HEK293 (cell line): Measurements from ENCODE around the gene NOBOX.
A peak's percentile ranks its signal among the peaks of the same experiment; 100 is the strongest.

Source experiments
- CTCF ChIA-PET: fragments of 350-600 bp; formaldehyde crosslinking; extraction: SDS; loops from one replicate; lab custom pipeline; 2021; ENCODE audit warnings: antibody characterized with exemption; lab: Yijun Ruan, JAX
- POLR2A ChIA-PET: fragments of 300-600 bp; formaldehyde crosslinking; extraction: SDS; loops from one replicate; lab custom pipeline; 2020; ENCODE audit warnings: antibody characterized with exemption, inconsistent platforms; lab: Yijun Ruan, JAX
- H3K27ac ChIP-seq: fragments of 200-500 bp; sonication (Bioruptor generic); 2 replicates; pipeline ENCODE4 v1.5.1; 2014; ENCODE audit warnings: low read depth, low read length, control low read depth, inconsistent platforms; ENCODE audit errors: extremely low read depth
- H3K36me3 ChIP-seq, 2 experiments: fragments of 200-500 bp in 1 of 2; sonication (Bioruptor generic) in 1 of 2; 1 replicate in 1 of 2; 2 replicates in 1 of 2; pipeline ENCODE4 v1.5.1; 2014 to 2017; ENCODE audit warnings: inconsistent platforms in 2 of 2, low read length in 2 of 2; ENCODE audit not compliant: control insufficient read depth in 2 of 2, insufficient read depth in 1 of 2
- H3K4me1 ChIP-seq: fragments of 200-500 bp; sonication (Bioruptor generic); 2 replicates; pipeline ENCODE4 v1.5.1; 2014; ENCODE audit warnings: mild to moderate bottlenecking, low read length, inconsistent platforms; ENCODE audit not compliant: control insufficient read depth, insufficient read depth
- H3K4me3 ChIP-seq: 2 replicates; pipeline ENCODE4 v1.5.1; 2011; ENCODE audit warnings: low read depth, mild to moderate bottlenecking, control low read depth, low read length, moderate library complexity
- H3K9me3 ChIP-seq: fragments of 200-500 bp; sonication (Bioruptor generic); 2 replicates; pipeline ENCODE4 v1.5.1; 2014; ENCODE audit warnings: low read depth, low read length, inconsistent platforms; ENCODE audit not compliant: control insufficient read depth, insufficient read depth
- MZF1 ChIP-seq: fragments of 450-650 bp; formaldehyde crosslinking; IDR thresholded peaks from 2 replicates; pipeline ENCODE4 v1.5.1; 2017; ENCODE audit warnings: missing biosample characterization, missing genetic modification characterization, borderline replicate concordance
- SP3 ChIP-seq: fragments of 450-650 bp; formaldehyde crosslinking; IDR thresholded peaks from 2 replicates; pipeline ENCODE4 v1.5.1; 2016; ENCODE audit warnings: missing biosample characterization, missing genetic modification characterization
- SP7 ChIP-seq: fragments of 450-650 bp; formaldehyde crosslinking; IDR thresholded peaks from 2 replicates; pipeline ENCODE4 v1.5.1; 2016; ENCODE audit warnings: missing biosample characterization, missing genetic modification characterization
- YY1 ChIP-seq: fragments of 450-650 bp; formaldehyde crosslinking; IDR thresholded peaks from 2 replicates; pipeline ENCODE4 v1.5.1; 2018; ENCODE audit warnings: missing biosample characterization, missing genetic modification characterization
- ZBTB1 ChIP-seq: fragments of 450-650 bp; formaldehyde crosslinking; IDR thresholded peaks from 2 replicates; pipeline ENCODE4 v1.5.1; 2016; ENCODE audit warnings: missing biosample characterization, missing genetic modification characterization
- ZBTB17 ChIP-seq: fragments of 450-650 bp; formaldehyde crosslinking; IDR thresholded peaks from 2 replicates; pipeline ENCODE4 v1.5.1; 2016; ENCODE audit warnings: missing biosample characterization, missing genetic modification characterization
- ZFHX2 ChIP-seq: fragments of 450-650 bp; formaldehyde crosslinking; conservative IDR thresholded peaks from 2 replicates; pipeline ENCODE4 v1.5.1; 2016; ENCODE audit warnings: missing biosample characterization, missing genetic modification characterization
- ZFP41 ChIP-seq: fragments of 450-650 bp; formaldehyde crosslinking; IDR thresholded peaks from 2 replicates; pipeline ENCODE4 v1.5.1; 2016; ENCODE audit warnings: missing biosample characterization, missing genetic modification characterization, borderline replicate concordance
- ZNF112 ChIP-seq: fragments of 450-650 bp; formaldehyde crosslinking; IDR thresholded peaks from 2 replicates; pipeline ENCODE4 v1.5.0; 2017; ENCODE audit warnings: missing biosample characterization, missing genetic modification characterization
- ZNF121 ChIP-seq: fragments of 450-650 bp; formaldehyde crosslinking; IDR thresholded peaks from 2 replicates; pipeline ENCODE4 v1.5.1; 2016; ENCODE audit warnings: missing biosample characterization, missing genetic modification characterization
- ZNF132 ChIP-seq: fragments of 450-650 bp; formaldehyde crosslinking; IDR thresholded peaks from 2 replicates; pipeline ENCODE4 v1.5.1; 2017; ENCODE audit warnings: missing biosample characterization, missing genetic modification characterization, borderline replicate concordance
- ZNF19 ChIP-seq: fragments of 450-650 bp; formaldehyde crosslinking; IDR thresholded peaks from 2 replicates; pipeline ENCODE4; 2016; ENCODE audit warnings: missing biosample characterization, missing genetic modification characterization, low read depth
- ZNF324 ChIP-seq: fragments of 450-650 bp; formaldehyde crosslinking; IDR thresholded peaks from 2 replicates; pipeline ENCODE4 v1.5.1; 2016; ENCODE audit warnings: missing biosample characterization, missing genetic modification characterization
- ZNF585B ChIP-seq: fragments of 450-650 bp; formaldehyde crosslinking; IDR thresholded peaks from 2 replicates; pipeline ENCODE4 v1.5.1; 2016; ENCODE audit warnings: missing biosample characterization, missing genetic modification characterization
- ZNF621 ChIP-seq: fragments of 450-650 bp; formaldehyde crosslinking; IDR thresholded peaks from 2 replicates; pipeline ENCODE4 v1.5.1; 2017; ENCODE audit warnings: missing biosample characterization, missing genetic modification characterization
- ZNF629 ChIP-seq: fragments of 450-650 bp; formaldehyde crosslinking; IDR thresholded peaks from 2 replicates; pipeline ENCODE4 v1.5.1; 2017; ENCODE audit warnings: missing biosample characterization, missing genetic modification characterization
- ZNF664 ChIP-seq: fragments of 450-650 bp; formaldehyde crosslinking; IDR thresholded peaks from 2 replicates; pipeline ENCODE4 v1.5.1; 2016; ENCODE audit warnings: missing biosample characterization, missing genetic modification characterization
- ZNF701 ChIP-seq: fragments of 450-650 bp; formaldehyde crosslinking; IDR thresholded peaks from 2 replicates; pipeline ENCODE4 v1.5.1; 2016; ENCODE audit warnings: missing biosample characterization, missing genetic modification characterization
- ZNF707 ChIP-seq: fragments of 450-650 bp; formaldehyde crosslinking; IDR thresholded peaks from 2 replicates; pipeline ENCODE4 v1.5.1; 2016; ENCODE audit warnings: missing biosample characterization, missing genetic modification characterization
- TF ChIP-seq, protein P1 (sequence below): fragments of 450-650 bp; formaldehyde crosslinking; IDR thresholded peaks from 2 replicates; pipeline ENCODE4 v1.5.1; 2017; ENCODE audit warnings: missing biosample characterization, missing genetic modification characterization
- TF ChIP-seq, protein P2 (sequence below): sonication (generic); formaldehyde crosslinking; IDR thresholded peaks from 2 replicates; pipeline ENCODE4 v1.8.1; 2022; ENCODE audit warnings: mild to moderate bottlenecking, moderate library complexity, missing genetic modification reagents
- TF ChIP-seq, protein P3 (sequence below): fragments of 450-650 bp; formaldehyde crosslinking; IDR thresholded peaks from 2 replicates; pipeline ENCODE4 v1.5.1; 2016; ENCODE audit warnings: missing biosample characterization, missing genetic modification characterization
- TF ChIP-seq, protein P4 (sequence below): fragments of 450-650 bp; formaldehyde crosslinking; IDR thresholded peaks from 2 replicates; pipeline ENCODE4 v1.5.1; 2016; ENCODE audit warnings: missing biosample characterization, missing genetic modification characterization

The NOBOX gene

DNA sequence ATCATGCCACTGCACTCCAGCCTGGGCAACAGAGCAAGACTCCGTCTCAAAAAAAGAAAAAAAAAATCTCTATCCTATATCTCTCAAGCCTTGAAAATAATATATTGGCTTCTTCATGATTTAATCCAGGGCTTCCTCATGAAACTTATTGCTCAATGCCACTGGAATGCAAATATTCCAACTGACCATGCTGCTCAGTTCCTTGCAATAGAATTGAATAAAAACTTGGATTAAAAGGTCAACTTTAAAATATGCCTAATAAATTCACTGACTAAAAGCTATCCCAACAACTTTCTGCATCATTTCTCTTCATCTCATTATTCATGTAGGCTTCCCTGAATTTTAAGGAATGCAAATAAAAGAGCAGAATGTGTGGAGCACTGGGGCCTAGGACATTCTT is 42.1 kb upstream of the NOBOX start (continued):
- TF ChIP-seq MZF1: no peak
- no peak for TF ChIP-seq ZNF629 (tag by site-specific recombination)
- no peak for TF ChIP-seq ZNF664 (tag by site-specific recombination)
- no peak for TF ChIP-seq ZFHX2 (tag by site-specific recombination)
- TF ChIP-seq, protein P1, sequence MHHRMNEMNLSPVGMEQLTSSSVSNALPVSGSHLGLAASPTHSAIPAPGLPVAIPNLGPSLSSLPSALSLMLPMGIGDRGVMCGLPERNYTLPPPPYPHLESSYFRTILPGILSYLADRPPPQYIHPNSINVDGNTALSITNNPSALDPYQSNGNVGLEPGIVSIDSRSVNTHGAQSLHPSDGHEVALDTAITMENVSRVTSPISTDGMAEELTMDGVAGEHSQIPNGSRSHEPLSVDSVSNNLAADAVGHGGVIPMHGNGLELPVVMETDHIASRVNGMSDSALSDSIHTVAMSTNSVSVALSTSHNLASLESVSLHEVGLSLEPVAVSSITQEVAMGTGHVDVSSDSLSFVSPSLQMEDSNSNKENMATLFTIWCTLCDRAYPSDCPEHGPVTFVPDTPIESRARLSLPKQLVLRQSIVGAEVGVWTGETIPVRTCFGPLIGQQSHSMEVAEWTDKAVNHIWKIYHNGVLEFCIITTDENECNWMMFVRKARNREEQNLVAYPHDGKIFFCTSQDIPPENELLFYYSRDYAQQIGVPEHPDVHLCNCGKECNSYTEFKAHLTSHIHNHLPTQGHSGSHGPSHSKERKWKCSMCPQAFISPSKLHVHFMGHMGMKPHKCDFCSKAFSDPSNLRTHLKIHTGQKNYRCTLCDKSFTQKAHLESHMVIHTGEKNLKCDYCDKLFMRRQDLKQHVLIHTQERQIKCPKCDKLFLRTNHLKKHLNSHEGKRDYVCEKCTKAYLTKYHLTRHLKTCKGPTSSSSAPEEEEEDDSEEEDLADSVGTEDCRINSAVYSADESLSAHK: no peak

DNA sequence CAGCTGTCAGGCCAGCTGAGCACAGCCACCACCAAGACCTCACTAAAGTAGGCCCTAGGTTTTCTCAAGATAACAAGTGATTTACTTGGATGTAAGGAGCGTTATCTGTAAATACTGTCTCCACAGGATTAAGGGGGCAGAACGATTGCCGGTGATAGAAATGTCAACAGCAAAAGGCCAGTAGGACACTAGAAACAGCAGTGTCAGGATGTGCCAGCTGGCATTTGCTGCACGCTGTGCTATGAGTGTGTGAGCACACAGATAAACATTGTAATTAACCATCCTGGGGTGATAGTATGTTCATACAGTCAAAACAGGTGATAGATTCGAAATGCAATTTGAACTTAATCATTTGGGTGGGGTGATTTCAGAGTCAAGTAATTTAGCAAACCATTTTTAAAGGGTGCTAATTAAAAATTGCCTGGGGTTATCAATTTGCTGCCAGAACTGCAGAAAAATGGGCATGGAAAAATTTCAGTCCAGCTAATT is 36.3 kb upstream of the NOBOX start:
- Histone ChIP-seq H3K4me1 (no peaks in the 10 kb centered on the region), H3K9me3 (no peaks in the 10 kb centered on the region), H3K36me3 (no peaks in the 10 kb centered on the region), H3K27ac (no peak overlapping the region), H3K4me3 (no peak overlapping the region)
- ChIA-PET POLR2A (no interaction called here), CTCF (interaction anchor here (0.7 to 1.5 kb wide), 2 partner anchors 8 to 16 kb away, joined by 3 to 4 read pairs; no protein-coding TSS in a partner anchor)
- TF ChIP-seq, protein P1: no peak
- TF ChIP-seq ZNF132: no peak
- TF ChIP-seq SP7 (tag by site-specific recombination): no peak
- TF ChIP-seq ZNF324 (tag by site-specific recombination): no peak
- TF ChIP-seq ZNF585B (tag by site-specific recombination): peak; percentile 43

DNA sequence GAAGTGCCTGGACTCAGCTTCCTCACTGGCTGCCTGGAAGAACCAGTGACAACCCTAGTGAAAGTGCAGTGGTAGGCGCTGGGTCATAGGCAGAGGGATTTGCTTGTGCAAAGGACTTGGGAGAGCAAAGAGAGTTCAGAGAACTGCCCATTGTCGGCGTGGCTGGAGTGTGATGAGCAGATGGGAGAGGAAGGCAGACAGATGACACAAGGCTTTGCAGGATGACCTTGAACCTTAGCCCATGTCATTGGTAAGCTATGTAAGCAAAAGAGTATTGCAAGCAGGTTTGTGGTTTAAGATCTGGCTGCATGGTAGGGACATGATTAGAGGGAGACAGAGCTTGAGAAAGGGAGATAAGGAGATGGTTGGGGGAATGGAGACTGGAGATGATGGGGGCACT is 35.3 kb upstream of the NOBOX start:
- Histone ChIP-seq H3K4me3 (no peak overlapping the region), H3K4me1 (no peaks in the 10 kb centered on the region), H3K9me3 (no peaks in the 10 kb centered on the region), H3K27ac (no peak overlapping the region), H3K36me3 (no peaks in the 10 kb centered on the region)
- POLR2A ChIA-PET: no interaction called here
- CTCF ChIA-PET: interaction anchor here (0.6 to 2.0 kb wide), 4 partner anchors 9 to 884 kb away, joined by 3 to 8 read pairs (median 4); no protein-coding TSS in a partner anchor
- no peak for TF ChIP-seq ZFP41 (tag by site-specific recombination)
- no peak for TF ChIP-seq ZNF19
- no peak for TF ChIP-seq ZNF701 (tag by site-specific recombination)
- no peak for TF ChIP-seq ZBTB1 (tag by site-specific recombination)
- no peak for TF ChIP-seq ZNF621
- TF ChIP-seq SP3 (tag by site-specific recombination): no peak
- TF ChIP-seq, protein P2, sequence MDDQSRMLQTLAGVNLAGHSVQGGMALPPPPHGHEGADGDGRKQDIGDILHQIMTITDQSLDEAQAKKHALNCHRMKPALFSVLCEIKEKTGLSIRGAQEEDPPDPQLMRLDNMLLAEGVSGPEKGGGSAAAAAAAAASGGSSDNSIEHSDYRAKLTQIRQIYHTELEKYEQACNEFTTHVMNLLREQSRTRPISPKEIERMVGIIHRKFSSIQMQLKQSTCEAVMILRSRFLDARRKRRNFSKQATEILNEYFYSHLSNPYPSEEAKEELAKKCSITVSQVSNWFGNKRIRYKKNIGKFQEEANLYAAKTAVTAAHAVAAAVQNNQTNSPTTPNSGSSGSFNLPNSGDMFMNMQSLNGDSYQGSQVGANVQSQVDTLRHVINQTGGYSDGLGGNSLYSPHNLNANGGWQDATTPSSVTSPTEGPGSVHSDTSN (CRISPR knock-in tag): no peak
- no peak for TF ChIP-seq ZNF585B (tag by site-specific recombination)
- no peak for TF ChIP-seq YY1 (tag by site-specific recombination)
- TF ChIP-seq, protein P3, sequence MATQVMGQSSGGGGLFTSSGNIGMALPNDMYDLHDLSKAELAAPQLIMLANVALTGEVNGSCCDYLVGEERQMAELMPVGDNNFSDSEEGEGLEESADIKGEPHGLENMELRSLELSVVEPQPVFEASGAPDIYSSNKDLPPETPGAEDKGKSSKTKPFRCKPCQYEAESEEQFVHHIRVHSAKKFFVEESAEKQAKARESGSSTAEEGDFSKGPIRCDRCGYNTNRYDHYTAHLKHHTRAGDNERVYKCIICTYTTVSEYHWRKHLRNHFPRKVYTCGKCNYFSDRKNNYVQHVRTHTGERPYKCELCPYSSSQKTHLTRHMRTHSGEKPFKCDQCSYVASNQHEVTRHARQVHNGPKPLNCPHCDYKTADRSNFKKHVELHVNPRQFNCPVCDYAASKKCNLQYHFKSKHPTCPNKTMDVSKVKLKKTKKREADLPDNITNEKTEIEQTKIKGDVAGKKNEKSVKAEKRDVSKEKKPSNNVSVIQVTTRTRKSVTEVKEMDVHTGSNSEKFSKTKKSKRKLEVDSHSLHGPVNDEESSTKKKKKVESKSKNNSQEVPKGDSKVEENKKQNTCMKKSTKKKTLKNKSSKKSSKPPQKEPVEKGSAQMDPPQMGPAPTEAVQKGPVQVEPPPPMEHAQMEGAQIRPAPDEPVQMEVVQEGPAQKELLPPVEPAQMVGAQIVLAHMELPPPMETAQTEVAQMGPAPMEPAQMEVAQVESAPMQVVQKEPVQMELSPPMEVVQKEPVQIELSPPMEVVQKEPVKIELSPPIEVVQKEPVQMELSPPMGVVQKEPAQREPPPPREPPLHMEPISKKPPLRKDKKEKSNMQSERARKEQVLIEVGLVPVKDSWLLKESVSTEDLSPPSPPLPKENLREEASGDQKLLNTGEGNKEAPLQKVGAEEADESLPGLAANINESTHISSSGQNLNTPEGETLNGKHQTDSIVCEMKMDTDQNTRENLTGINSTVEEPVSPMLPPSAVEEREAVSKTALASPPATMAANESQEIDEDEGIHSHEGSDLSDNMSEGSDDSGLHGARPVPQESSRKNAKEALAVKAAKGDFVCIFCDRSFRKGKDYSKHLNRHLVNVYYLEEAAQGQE (tag by site-specific recombination): no peak
- TF ChIP-seq, protein P4, sequence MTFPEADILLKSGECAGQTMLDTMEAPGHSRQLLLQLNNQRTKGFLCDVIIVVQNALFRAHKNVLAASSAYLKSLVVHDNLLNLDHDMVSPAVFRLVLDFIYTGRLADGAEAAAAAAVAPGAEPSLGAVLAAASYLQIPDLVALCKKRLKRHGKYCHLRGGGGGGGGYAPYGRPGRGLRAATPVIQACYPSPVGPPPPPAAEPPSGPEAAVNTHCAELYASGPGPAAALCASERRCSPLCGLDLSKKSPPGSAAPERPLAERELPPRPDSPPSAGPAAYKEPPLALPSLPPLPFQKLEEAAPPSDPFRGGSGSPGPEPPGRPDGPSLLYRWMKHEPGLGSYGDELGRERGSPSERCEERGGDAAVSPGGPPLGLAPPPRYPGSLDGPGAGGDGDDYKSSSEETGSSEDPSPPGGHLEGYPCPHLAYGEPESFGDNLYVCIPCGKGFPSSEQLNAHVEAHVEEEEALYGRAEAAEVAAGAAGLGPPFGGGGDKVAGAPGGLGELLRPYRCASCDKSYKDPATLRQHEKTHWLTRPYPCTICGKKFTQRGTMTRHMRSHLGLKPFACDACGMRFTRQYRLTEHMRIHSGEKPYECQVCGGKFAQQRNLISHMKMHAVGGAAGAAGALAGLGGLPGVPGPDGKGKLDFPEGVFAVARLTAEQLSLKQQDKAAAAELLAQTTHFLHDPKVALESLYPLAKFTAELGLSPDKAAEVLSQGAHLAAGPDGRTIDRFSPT (tag by site-specific recombination): no peak
- TF ChIP-seq ZNF707 (tag by site-specific recombination): no peak
- no peak for TF ChIP-seq ZNF112 (tag by site-specific recombination)
- TF ChIP-seq ZNF664 (tag by site-specific recombination): no peak
- no peak for TF ChIP-seq ZNF121 (tag by site-specific recombination)
- TF ChIP-seq ZBTB17 (tag by site-specific recombination): no peak
